Activated T-helper 2 cell treated with anti-CD3 and anti-CD28 coated beads, Interferon-gamma antibody, Interleukin-2, Interleukin-4, amounts not matched to agents 10 μg/mL and 5 μg/mL and 100 μg/mL, durations not matched to agents 14 hours and 24 hours and 36 hours (primary cell): ENCODE results near the gene C1orf116. TPM values are rescaled to one million over a fixed set of nuclear protein-coding genes. Genes with fewer than 3 reads are reported as not detected.

Experiments used
- DNase-seq: peaks from one replicate; pipeline ENCODE4 v3.0.0; 2021; ENCODE audit warnings: low spot score
- H3K27ac Mint-ChIP-seq: one replicate; pipeline ENCODE4 v1.8.0; 2021; ENCODE audit warnings: mixed read lengths
- H3K27me3 Mint-ChIP-seq: one replicate; pipeline ENCODE4 v1.8.0; 2021; ENCODE audit warnings: low read depth, mixed read lengths
- H3K36me3 Mint-ChIP-seq: one replicate; pipeline ENCODE4 v1.8.0; 2021; ENCODE audit warnings: low read depth, mixed read lengths
- H3K4me1 Mint-ChIP-seq: one replicate; pipeline ENCODE4 v1.8.0; 2021; ENCODE audit warnings: low read depth, mixed read lengths
- H3K4me3 Mint-ChIP-seq: one replicate; pipeline ENCODE4 v1.8.0; 2021; ENCODE audit warnings: low read depth, mild to moderate bottlenecking, moderate library complexity, mixed read lengths
- H3K9me3 Mint-ChIP-seq: one replicate; pipeline ENCODE4 v1.8.0; 2021; ENCODE audit warnings: mixed read lengths
- intact Hi-C: fragments of 100-400 bp; cut with micrococcal nuclease; formaldehyde crosslinking; loops from one replicate; pipeline ENCODE4 v1.15.1; 2023
- total RNA-seq: library from RNA; stranded (reverse); gene quantifications from 2 replicates; pipeline ENCODE4 v1.2.3, GENCODE V29; 2022

Gene C1orf116
- total RNA-seq, 1 donor from 2014 or later: not detected

DNA sequence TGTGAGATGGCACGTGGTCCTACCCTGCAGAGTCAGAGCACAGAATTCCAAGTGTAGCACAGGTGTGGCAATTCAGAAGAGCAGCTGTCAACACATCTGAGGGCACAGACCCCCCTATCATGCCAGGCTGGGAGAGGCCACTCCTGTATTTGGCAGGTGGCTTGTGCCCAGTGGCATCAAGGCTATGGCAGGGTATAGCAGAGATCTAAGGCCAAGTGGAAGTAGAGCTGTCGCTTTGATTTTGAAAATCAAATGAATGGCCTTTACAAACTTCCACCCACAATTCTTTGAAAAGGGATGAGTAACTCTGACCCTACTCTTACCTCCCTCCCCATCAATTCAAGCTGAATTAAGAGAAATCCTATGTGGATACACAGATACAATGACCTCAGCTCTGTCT lies 13.4 kb downstream of the C1orf116 start:
- Mint-ChIP-seq H3K27ac (no peak overlapping the region), H3K36me3 (no peaks in the 10 kb centered on the region), H3K9me3 (no peaks in the 10 kb centered on the region), H3K27me3 (peaks cover 13% of the 10 kb centered on the region), H3K4me3 (no peak overlapping the region), H3K4me1 (peaks cover 9% of the 10 kb centered on the region)
- intact Hi-C loops: no loop called here
- no peak for DNase-seq

DNA sequence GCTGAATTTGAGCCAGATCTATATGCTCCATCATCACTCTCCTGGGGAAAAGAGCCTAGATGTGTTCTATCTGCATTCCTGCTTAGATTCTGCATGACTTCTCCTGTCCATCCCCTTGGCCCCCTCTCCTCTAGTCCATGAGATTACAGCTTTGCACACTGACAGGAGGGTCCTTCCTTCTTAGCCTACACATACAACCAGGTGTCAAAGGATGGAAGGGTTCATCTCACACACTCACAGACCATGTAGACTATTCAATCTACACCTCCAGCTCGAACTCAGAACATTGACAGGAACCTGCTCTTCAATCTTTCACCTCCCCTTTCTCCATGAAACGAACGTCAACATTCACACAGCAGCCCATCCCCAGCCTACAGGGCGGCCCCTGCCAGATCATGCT lies 13.8 kb downstream of the C1orf116 start:
- peaks cover 6% of the 10 kb centered on the region for H3K4me1 Mint-ChIP-seq

DNA sequence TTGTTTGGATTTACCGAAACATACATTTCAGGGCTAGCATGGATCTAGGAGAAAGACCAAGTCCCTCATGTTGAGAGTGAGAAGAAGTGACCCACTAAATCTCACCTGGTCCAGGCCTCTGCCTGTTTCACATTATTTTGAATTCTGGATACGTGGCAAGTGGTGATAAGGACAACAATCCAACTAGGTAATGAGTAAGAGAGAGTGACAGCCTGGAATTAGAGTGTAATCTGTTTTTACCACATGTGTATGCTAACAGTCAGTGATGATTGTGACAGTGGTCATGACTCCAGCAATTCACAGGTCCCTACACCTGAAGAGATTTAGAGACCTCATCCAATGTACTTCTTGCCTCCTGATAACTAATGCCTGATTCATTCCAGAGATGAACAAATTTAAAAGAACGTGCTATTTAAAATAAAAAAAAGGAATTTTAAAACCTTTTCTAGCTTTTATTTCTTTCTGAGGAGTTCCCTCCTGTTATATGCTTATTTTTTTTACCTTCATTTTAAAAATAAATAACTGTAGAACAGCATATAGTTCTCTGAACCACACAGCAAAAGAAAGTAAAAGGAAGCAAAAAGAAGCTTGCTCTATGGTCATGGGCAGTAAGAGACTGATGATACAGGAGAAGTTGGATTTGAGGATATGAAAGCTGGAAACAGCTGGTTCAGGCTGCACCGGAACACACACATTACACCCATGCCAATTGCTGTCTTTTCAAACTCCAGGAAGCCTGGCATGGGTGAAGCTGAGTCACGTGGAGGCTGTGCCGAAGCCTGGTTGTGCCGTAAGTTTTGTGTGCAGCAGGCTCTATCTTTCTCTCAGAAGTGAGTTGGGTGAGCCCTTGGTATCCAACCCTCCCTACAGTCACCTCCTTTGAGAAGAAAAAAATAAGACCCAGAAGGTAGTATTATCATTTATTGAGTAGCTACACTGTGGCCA lies 14.7 kb downstream of the C1orf116 start:
- Mint-ChIP-seq H3K4me1 (peaks cover 6% of the 10 kb centered on the region), H3K9me3 (no peaks in the 10 kb centered on the region), H3K36me3 (no peaks in the 10 kb centered on the region), H3K27ac (no peak overlapping the region), H3K27me3 (peaks cover 19% of the 10 kb centered on the region), H3K4me3 (no peak overlapping the region)
- intact Hi-C loops: no loop called here
- no peak for DNase-seq

More for the DNA sequence above, 13.8 kb downstream of the C1orf116 start:
- H3K27ac Mint-ChIP-seq: no peak overlapping the region
- H3K9me3 Mint-ChIP-seq: no peaks in the 10 kb centered on the region
- H3K4me3 Mint-ChIP-seq: no peak overlapping the region
- no peak for DNase-seq
- intact Hi-C loops: no loop called here
- H3K36me3 Mint-ChIP-seq: no peaks in the 10 kb centered on the region
- H3K27me3 Mint-ChIP-seq: peaks cover 14% of the 10 kb centered on the region

DNA sequence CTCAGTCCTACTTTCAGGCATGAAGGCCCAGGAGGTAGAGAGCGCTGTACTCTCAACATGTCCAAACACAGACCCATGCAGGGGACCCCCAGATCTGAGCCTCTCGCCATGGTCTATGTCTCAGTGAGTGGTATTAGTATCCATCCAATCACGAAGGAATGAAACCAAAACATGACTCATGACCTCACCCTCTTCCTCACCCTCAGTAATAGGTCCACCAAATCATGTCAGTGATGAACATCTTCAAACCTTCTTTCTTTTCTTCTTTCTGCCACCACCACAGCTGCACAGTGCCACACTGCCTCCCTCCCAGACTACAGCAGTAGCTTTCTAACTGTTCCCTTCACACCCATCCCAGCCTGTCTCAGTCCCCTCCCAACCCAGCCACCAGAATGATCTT lies 16.8 kb downstream of the C1orf116 start:
- peaks cover 4% of the 10 kb centered on the region for H3K4me1 Mint-ChIP-seq
- no peak overlapping the region for H3K4me3 Mint-ChIP-seq
- H3K27ac Mint-ChIP-seq: no peak overlapping the region
- DNase-seq: no peak
- H3K27me3 Mint-ChIP-seq: peaks cover 37% of the 10 kb centered on the region
- intact Hi-C loops: no loop called here
- no peaks in the 10 kb centered on the region for H3K36me3 Mint-ChIP-seq
- H3K9me3 Mint-ChIP-seq: no peaks in the 10 kb centered on the region

DNA sequence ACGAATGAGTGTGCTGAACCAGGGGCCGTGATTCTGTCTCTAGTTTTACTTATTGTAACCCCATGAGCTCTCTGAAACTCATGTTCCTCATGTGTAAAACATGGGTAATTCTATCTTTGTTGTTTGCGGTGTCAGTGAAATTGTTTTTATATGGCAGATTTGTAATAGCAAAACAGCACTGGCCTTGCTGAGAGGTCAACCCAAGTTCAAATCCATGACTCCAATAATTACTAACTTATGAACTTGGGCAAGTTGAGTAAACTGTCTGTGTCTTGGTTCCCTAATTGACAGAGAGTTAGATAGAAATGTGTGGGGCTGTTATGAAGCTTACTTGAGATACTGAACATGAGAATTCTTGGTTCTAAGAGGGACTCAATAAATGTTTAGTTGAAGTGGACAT lies 17.8 kb downstream of the C1orf116 start:
- Mint-ChIP-seq H3K36me3 (no peaks in the 10 kb centered on the region), H3K4me1 (peaks cover 3% of the 10 kb centered on the region)
- DNase-seq: no peak

DNA sequence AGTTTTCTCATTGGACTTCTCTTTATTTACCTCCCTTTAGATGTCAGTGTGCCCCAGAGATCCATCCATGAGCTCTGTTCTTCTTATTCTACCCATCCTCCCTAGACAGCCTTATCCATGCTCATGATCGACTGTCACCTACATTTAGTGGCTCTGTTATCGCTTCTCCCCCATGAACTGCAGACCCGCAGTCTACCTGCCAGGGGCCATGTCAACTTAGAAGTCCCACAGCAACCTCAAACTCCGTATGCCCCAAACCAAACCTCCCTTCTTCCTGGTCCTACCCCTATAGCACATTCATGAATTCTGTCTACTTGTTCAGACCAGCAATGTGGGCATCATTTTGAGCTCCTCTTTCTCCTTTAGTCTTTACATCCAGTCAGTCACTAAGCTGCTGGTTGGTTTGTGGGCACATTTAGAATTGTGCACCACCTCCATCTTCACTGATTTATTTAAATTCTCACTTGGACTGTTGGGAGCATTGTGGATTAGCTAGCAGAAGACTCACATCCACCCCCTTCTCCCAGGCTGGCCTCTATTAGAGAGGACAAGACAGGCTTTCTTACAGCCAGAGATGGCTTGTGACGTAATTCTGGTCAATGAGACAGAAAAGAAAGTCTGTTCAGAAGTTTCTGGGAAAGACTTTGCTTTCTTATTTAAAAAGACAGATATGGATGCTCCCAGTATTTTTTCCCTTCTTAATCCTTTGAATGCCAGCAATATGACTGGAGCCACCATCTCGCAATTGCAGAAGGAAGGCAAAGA lies 19.1 kb downstream of the C1orf116 start:
- H3K27ac Mint-ChIP-seq: no peak overlapping the region
- H3K36me3 Mint-ChIP-seq: no peaks in the 10 kb centered on the region
- H3K4me3 Mint-ChIP-seq: no peak overlapping the region
- intact Hi-C loops: no loop called here
- H3K4me1 Mint-ChIP-seq: peaks cover 3% of the 10 kb centered on the region
- DNase-seq: no peak
- peaks cover 36% of the 10 kb centered on the region for H3K27me3 Mint-ChIP-seq
- no peaks in the 10 kb centered on the region for H3K9me3 Mint-ChIP-seq

More for the DNA sequence above, 17.8 kb downstream of the C1orf116 start:
- intact Hi-C loops: no loop called here
- H3K27me3 Mint-ChIP-seq: peaks cover 38% of the 10 kb centered on the region
- no peak overlapping the region for H3K27ac Mint-ChIP-seq
- H3K9me3 Mint-ChIP-seq: no peaks in the 10 kb centered on the region
- no peak overlapping the region for H3K4me3 Mint-ChIP-seq

DNA sequence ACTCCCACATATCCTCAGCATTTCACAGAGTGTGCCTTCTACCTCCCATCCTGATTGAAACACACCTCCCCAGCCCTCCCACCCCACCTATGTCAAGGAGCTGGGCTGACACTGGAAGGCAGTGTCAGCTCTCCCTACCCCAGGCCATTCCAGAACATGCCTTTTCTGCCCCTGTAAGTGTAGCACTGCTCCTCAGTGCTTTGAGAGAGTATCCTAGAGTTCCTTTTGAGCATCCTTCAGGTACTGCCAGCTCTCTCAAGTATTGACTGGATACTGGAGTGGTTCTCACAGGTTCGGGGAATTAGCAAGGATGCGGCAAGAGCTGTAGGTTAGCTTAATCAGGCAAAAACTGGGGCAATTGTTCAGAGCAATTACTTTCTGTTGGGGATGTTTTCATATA lies 21.8 kb downstream of the C1orf116 start:
- Mint-ChIP-seq H3K27me3 (peaks cover 49% of the 10 kb centered on the region), H3K36me3 (no peaks in the 10 kb centered on the region), H3K4me1 (no peaks in the 10 kb centered on the region), H3K27ac (no peak overlapping the region), H3K9me3 (no peaks in the 10 kb centered on the region), H3K4me3 (no peak overlapping the region)
- intact Hi-C loops: no loop called here
- DNase-seq: no peak

DNA sequence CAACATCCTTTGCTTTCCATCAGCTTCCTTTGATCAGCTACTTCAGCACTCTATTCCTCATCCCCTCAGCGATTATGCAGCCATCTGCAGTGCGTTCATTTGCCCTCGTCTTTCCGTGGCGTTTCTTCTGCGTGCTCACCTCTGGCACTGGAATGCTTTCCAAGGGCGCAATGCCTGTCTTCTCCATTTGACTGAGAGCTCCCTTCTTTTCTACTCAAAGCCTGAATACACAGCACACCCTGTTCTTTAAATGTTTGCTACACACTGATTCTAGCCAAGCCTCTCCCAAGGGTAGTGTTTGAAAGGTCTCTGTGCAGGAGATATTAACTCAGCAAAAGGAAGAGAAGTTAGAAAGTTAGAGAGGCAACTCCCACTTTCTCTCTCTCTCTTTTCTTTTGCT lies 22.6 kb downstream of the C1orf116 start:
- no peak overlapping the region for H3K27ac Mint-ChIP-seq
- no peaks in the 10 kb centered on the region for H3K4me1 Mint-ChIP-seq
- no peaks in the 10 kb centered on the region for H3K36me3 Mint-ChIP-seq
- H3K27me3 Mint-ChIP-seq: peaks cover 49% of the 10 kb centered on the region
- no peak for DNase-seq
- H3K4me3 Mint-ChIP-seq: no peak overlapping the region
- intact Hi-C loops: loop anchor here (10.0 kb wide), 1 partner anchor 65 kb away; no protein-coding TSS in a partner anchor
- H3K9me3 Mint-ChIP-seq: no peaks in the 10 kb centered on the region

DNA sequence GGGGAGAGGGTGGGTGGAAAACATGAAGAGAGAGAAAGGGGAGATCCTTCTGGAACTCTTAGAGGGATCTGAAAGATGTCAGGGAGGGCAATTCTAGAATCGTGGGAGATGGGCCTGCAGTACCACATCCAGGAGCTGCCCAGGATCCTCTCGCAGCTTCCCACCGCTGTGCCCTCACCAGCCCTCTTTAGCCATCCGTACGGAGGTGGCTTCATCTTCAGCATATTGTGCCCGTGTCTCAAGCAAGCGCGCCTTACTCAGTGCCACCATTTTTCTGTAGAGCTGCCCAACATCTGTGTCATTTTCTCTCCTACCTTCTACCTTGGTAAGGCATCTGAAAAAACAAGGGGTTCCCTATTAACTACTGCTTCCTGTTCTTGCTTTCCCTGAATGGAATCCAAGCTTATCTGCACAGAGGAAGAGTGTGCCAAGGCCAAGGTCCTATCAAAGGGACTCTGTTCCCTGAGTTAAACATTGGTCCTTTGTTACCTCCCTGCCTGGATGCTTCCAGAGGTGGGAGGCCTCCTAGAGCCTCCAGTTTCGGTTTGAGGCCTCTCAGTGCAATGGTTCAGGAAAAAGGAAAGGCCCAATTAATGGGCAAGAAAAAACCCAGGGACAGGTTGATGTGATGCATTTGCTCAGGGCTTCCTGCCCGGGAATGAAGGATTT lies 23.2 kb downstream of the C1orf116 start:
- peaks cover 2% of the 10 kb centered on the region for H3K4me1 Mint-ChIP-seq
- H3K27ac Mint-ChIP-seq: no peak overlapping the region
- no peaks in the 10 kb centered on the region for H3K9me3 Mint-ChIP-seq
- no peaks in the 10 kb centered on the region for H3K36me3 Mint-ChIP-seq
- H3K4me3 Mint-ChIP-seq: no peak overlapping the region
- DNase-seq: no peak
- peaks cover 46% of the 10 kb centered on the region for H3K27me3 Mint-ChIP-seq
- intact Hi-C loops: loop anchor here (10.0 kb wide), 1 partner anchor 65 kb away; no protein-coding TSS in a partner anchor

DNA sequence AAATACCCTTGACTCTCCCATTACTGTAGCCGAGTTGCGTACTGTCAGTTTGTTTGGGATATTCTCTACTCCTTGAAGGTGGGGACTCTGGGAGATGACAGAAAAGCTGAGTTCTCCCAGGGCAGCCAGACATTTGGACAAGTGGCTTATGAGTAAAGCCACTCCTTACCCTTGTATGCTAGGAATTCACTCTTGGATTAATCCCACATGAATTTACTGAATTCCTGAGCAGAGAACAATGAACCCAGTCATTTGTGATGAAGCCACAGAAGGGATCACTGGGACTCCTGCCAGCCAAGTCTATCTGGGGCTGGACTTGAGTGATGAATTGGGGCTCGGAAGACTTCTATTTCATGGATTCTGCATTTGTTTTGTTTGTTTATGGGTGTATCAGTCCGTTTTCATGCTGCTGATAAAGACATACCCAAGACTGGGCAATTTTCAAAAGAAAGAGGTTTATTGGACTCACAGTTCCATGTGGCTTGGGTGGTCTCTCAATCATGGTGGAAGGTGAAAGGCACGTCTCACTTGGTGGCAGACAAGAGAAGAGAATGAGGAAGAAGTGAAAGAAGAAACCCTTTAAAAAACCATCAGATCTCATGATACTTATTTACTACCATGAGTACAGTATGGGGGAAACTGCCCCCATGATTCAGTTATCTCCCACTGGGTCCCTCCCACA lies 25.1 kb downstream of the C1orf116 start:
- H3K27me3 Mint-ChIP-seq: peaks cover 36% of the 10 kb centered on the region
- no peak for DNase-seq
- no peaks in the 10 kb centered on the region for H3K9me3 Mint-ChIP-seq
- H3K4me1 Mint-ChIP-seq: peaks cover 2% of the 10 kb centered on the region
- no peak overlapping the region for H3K27ac Mint-ChIP-seq
- intact Hi-C loops: loop anchor here (10.0 kb wide), 1 partner anchor 67 kb away; no protein-coding TSS in a partner anchor
- H3K36me3 Mint-ChIP-seq: no peaks in the 10 kb centered on the region
- no peak overlapping the region for H3K4me3 Mint-ChIP-seq

DNA sequence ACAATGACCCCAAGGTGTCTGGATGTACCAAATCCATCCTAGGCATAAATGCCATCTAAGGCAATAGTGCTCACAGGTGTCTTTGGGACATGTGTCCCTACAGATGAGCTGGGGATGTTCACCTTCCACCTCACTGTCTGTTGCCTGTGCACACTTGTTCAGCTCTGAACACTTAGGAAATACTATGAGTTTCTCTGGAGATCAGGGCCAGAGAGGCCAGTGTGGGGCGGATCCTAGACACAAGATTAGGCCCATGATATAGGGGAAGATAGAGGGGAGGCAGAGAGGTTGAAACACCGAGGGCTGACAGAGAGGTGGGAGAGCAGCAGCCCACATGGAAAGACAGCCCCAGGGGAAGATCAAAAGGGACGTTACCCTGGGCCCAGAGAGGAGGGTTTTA lies 25.6 kb downstream of the C1orf116 start:
- H3K27ac Mint-ChIP-seq: no peak overlapping the region
- H3K36me3 Mint-ChIP-seq: no peaks in the 10 kb centered on the region
- intact Hi-C loops: loop anchor here (10.0 kb wide), 1 partner anchor 68 kb away; no protein-coding TSS in a partner anchor

DNA sequence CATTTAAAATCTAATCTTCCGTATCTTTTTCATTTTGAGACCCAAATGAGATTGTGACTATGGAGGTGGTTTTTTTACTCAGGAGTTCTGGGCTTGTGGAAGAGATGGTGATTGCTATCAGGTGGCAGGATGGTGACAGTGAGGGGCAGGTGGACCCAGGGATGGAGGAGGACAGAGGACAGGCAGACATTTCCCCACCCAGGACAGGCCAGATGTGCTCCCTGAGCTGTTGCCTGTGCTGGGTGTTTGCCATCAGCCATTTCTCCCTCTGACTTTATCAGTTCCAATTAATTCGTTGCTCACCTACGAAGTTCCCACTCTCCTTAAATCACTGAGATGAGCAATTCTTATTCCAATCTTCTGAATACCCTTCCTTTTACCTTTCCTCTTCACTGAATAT lies 26.5 kb downstream of the C1orf116 start:
- Mint-ChIP-seq H3K36me3 (no peaks in the 10 kb centered on the region), H3K9me3 (no peaks in the 10 kb centered on the region), H3K27me3 (peaks cover 27% of the 10 kb centered on the region), H3K4me3 (no peak overlapping the region), H3K27ac (no peak overlapping the region), H3K4me1 (peaks cover 2% of the 10 kb centered on the region)
- DNase-seq: no peak
- intact Hi-C loops: loop anchor here (10.0 kb wide), 1 partner anchor 69 kb away; no protein-coding TSS in a partner anchor

More for the DNA sequence above, 25.6 kb downstream of the C1orf116 start:
- Mint-ChIP-seq H3K4me3 (no peak overlapping the region), H3K9me3 (no peaks in the 10 kb centered on the region), H3K4me1 (peaks cover 2% of the 10 kb centered on the region), H3K27me3 (peaks cover 30% of the 10 kb centered on the region)
- DNase-seq: no peak
